CD4-positive, alpha-beta T cell (primary cell): Measurements from ENCODE around the gene SAP30BP. TPM values are rescaled to one million over a fixed set of nuclear protein-coding genes. Genes with fewer than 3 reads are reported as not detected.

Experiments used
- ATAC-seq: fragments of 200-7000 bp; cut with Tn5 transposase; one replicate; pipeline ENCODE4 v1.10.0; 2022; ENCODE audit warnings: mild to moderate bottlenecking; ENCODE audit not compliant: poor library complexity
- CTCF ChIA-PET: fragments of 350-600 bp; sonication (Branson Sonifier 250); formaldehyde crosslinking; loops from one replicate; lab custom pipeline; 2021; ENCODE audit warnings: antibody characterized with exemption, inconsistent platforms; lab: Charles Lee
- POLR2A ChIA-PET: fragments of 350-600 bp; sonication (Branson Sonifier 250); formaldehyde crosslinking; loops from one replicate; lab custom pipeline; 2021; ENCODE audit warnings: antibody characterized with exemption, inconsistent platforms; lab: Charles Lee
- DNase-seq, 14 experiments: peaks; one replicate each; pipeline ENCODE4 v3.0.0-alpha.2; 2013 to 2020; ENCODE audit warnings: mixed read lengths in 2 of 14
- H3K27ac ChIP-seq, 2 donors: one replicate each; pipeline versions ENCODE4 v1.5.1 to v1.7.0; 2013; ENCODE audit warnings: low read length in 2 of 2, low read depth in 1 of 2, mild to moderate bottlenecking in 1 of 2
- H3K27me3 ChIP-seq, 2 experiments: 1 replicate in 1 of 2; 2 replicates in 1 of 2; pipeline versions ENCODE4 v1.6.1 to v1.7.0; 2013; ENCODE audit warnings: low read length in 2 of 2, control low read depth in 1 of 2, mild to moderate bottlenecking in 1 of 2, moderate library complexity in 1 of 2; ENCODE audit not compliant: insufficient read depth in 2 of 2, control insufficient read depth in 1 of 2
- H3K36me3 ChIP-seq: one replicate; pipeline ENCODE4 v1.6.1; 2013; ENCODE audit warnings: low read length, control low read depth; ENCODE audit not compliant: insufficient read depth
- H3K4me1 ChIP-seq: one replicate; pipeline ENCODE4 v1.6.1; 2013; ENCODE audit warnings: low read length, control low read depth; ENCODE audit not compliant: insufficient read depth
- H3K4me3 ChIP-seq: one replicate; pipeline ENCODE4 v1.5.1; 2013; ENCODE audit warnings: mild to moderate bottlenecking, low read length, moderate library complexity
- H3K9me3 ChIP-seq, 2 experiments: 1 replicate in 1 of 2; 2 replicates in 1 of 2; pipeline versions ENCODE4 v1.6.1 to v1.7.0; 2013; ENCODE audit warnings: low read length in 2 of 2, mild to moderate bottlenecking in 2 of 2, control low read depth in 1 of 2, moderate library complexity in 1 of 2; ENCODE audit not compliant: control insufficient read depth in 1 of 2, insufficient read depth in 1 of 2
- H3K27ac Mint-ChIP-seq: one replicate; pipeline ENCODE4 v1.8.0; 2020; ENCODE audit warnings: mixed read lengths
- H3K27me3 Mint-ChIP-seq: one replicate; pipeline ENCODE4 v1.8.0; 2021; ENCODE audit warnings: mixed read lengths
- H3K36me3 Mint-ChIP-seq: one replicate; pipeline ENCODE4 v1.8.0; 2021; ENCODE audit warnings: low read depth, mixed read lengths
- H3K4me1 Mint-ChIP-seq: one replicate; pipeline ENCODE4 v1.8.0; 2021; ENCODE audit warnings: low read depth, mixed read lengths
- H3K4me3 Mint-ChIP-seq: one replicate; pipeline ENCODE4 v1.8.0; 2020; ENCODE audit warnings: mild to moderate bottlenecking, mixed read lengths
- H3K9me3 Mint-ChIP-seq: one replicate; pipeline ENCODE4 v1.8.0; 2020; ENCODE audit warnings: mixed read lengths
- CTCF ChIP-seq: fragments of 200-600 bp; IDR thresholded peaks from one replicate; pipeline ENCODE4 v1.8.0; 2022; ENCODE audit warnings: antibody characterized with exemption, mild to moderate bottlenecking
- intact Hi-C, 2 experiments: fragments of 100-400 bp; cut with DNase I in 1 of 2; cut with micrococcal nuclease in 1 of 2; formaldehyde crosslinking; loops; one replicate each; pipeline versions ENCODE4 v1.15.1 to v1.9.0; 2023 to 2025; cut with DNase I, micrococcal nuclease
- total RNA-seq, 174 experiments: library from RNA in 2 of 174; stranded (reverse) in 2 of 174; gene quantifications; one replicate each; pipeline ENCODE4 v1.2.3 and lab custom pipeline; 2021 to 2026

The SAP30BP gene
- total RNA-seq, 2 experiments from 2014 or later = 209 to 227 TPM

DNA sequence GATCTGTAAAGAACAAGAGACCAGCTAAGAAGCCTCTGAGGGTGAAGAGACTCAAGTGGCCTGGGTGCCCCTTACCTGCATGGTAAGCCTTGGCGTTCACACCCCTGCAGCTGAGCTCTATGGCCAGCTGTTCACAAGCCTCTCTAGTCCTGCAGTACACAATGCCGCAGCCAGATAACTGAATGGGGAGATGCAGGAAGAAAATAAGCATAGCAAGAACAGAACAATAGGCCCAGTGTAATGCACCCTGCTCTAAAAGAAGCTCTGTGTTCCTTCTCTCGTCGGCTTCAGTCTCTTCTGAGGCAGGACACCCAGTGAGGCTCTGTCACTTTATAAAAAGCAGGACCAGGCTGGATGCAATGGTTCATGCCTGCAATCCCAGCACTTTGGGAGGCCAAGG is 5.6 kb upstream of the SAP30BP start:
- intact Hi-C loops = loop anchor here in 1 of 2 experiments (10.0 kb wide), 1 partner anchor 243 kb away; the partner anchor contains the start of gene MRPL38
- Histone ChIP-seq H3K9me3 (no peaks in the 10 kb centered on the region), H3K27me3 (no peaks in the 10 kb centered on the region), H3K4me1 (peaks cover 8% of the 10 kb centered on the region), H3K36me3 (peaks cover 50% of the 10 kb centered on the region), H3K4me3 (no peak overlapping the region), H3K27ac (no peak overlapping the region)
- no peaks in the 10 kb centered on the region for H3K27me3 Mint-ChIP-seq
- DNase-seq = no peak
- no peak for ATAC-seq
- H3K9me3 Mint-ChIP-seq = no peaks in the 10 kb centered on the region
- CTCF ChIA-PET = no interaction called here
- no peak overlapping the region for H3K4me3 Mint-ChIP-seq
- peaks cover 59% of the 10 kb centered on the region for H3K36me3 Mint-ChIP-seq
- H3K27ac Mint-ChIP-seq = no peak overlapping the region
- peaks cover 6% of the 10 kb centered on the region for H3K4me1 Mint-ChIP-seq
- TF ChIP-seq CTCF = no peak
- POLR2A ChIA-PET = no interaction called here

GRCh38 chr17:75662511-75662910 is 4.6 kb upstream of the SAP30BP start:
- Mint-ChIP-seq H3K4me1 (peaks cover 6% of the 10 kb centered on the region), H3K36me3 (peaks cover 51% of the 10 kb centered on the region), H3K27ac (no peak overlapping the region), H3K27me3 (no peaks in the 10 kb centered on the region), H3K4me3 (no peak overlapping the region), H3K9me3 (no peaks in the 10 kb centered on the region)
- DNase-seq = no peak
- H3K9me3 ChIP-seq = no peaks in the 10 kb centered on the region
- peaks cover 13% of the 10 kb centered on the region for H3K4me1 ChIP-seq
- H3K27ac ChIP-seq = no peak overlapping the region
- H3K36me3 ChIP-seq = peaks cover 44% of the 10 kb centered on the region
- CTCF ChIA-PET = no interaction called here
- no peaks in the 10 kb centered on the region for H3K27me3 ChIP-seq
- POLR2A ChIA-PET = interaction anchor here (0.6 kb wide), 2 partner anchors 19 to 313 kb away, joined by 3 to 5 read pairs; no protein-coding TSS in a partner anchor
- TF ChIP-seq CTCF = no peak
- ATAC-seq = no peak
- intact Hi-C loops = loop anchor here in 1 of 2 experiments (10.0 kb wide), 1 partner anchor 242 kb away; the partner anchor contains the start of gene MRPL38
- no peak overlapping the region for H3K4me3 ChIP-seq

DNA sequence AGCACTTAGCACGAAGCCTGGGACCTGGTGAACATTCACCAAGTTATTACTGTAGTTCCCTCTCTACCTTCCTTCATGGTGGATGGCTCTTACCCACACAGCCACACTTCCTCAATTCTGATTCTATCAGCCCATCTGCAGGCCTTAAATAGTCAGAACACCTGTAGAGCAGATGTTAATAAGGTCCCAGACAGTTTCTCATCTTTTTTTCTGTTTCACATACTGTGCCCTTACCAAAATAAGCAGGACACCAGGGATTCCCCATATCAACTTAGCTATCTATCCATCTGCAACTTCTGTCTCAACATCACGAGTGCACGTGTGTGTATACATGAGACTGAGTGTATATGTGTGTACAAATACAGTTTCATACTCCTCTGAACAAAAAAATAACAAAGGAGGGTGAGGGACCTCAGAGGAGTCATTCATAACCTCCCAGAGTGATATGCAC is 3.0 kb upstream of the SAP30BP start:
- intact Hi-C loops = loop anchor here in 1 of 2 experiments (10.0 kb wide), 1 partner anchor 241 kb away; the partner anchor contains the start of gene MRPL38
- POLR2A ChIA-PET = no interaction called here
- no peak overlapping the region for H3K27ac ChIP-seq

More for the DNA sequence above, 3.0 kb upstream of the SAP30BP start:
- no peak for ATAC-seq
- Histone ChIP-seq H3K4me3 (no peak overlapping the region), H3K9me3 (no peaks in the 10 kb centered on the region), H3K27me3 (no peaks in the 10 kb centered on the region), H3K4me1 (peaks cover 23% of the 10 kb centered on the region), H3K36me3 (peaks cover 49% of the 10 kb centered on the region)
- peak overlapping the region; percentile 51 for H3K4me3 Mint-ChIP-seq
- H3K4me1 Mint-ChIP-seq = peaks cover 14% of the 10 kb centered on the region
- no peak for DNase-seq
- H3K27ac Mint-ChIP-seq = peak overlapping the region; percentile 9
- TF ChIP-seq CTCF = no peak
- H3K27me3 Mint-ChIP-seq = no peaks in the 10 kb centered on the region
- H3K36me3 Mint-ChIP-seq = peaks cover 42% of the 10 kb centered on the region
- CTCF ChIA-PET = no interaction called here
- no peaks in the 10 kb centered on the region for H3K9me3 Mint-ChIP-seq
